ENCODE data around the gene PXMP4.

PXMP4 gene

GRCh38 chr20:33719989-33720709, at the start of gene PXMP4 (continued):
- TF ChIP-seq ZNF274 (IDR thresholded peaks at IDR 0.05; ENCODE audit: low read length) (no peak), ZNF274 (tag by site-specific recombination; IDR thresholded peaks at IDR 0.05; ENCODE audit: borderline replicate concordance) (no peak), ZBTB21 (tag by site-specific recombination; IDR thresholded peaks at IDR 0.05) (no peak), ZNF768 (tag by site-specific recombination; IDR thresholded peaks at IDR 0.05) (no peak), ZNF175 (tag by site-specific recombination; IDR thresholded peaks at IDR 0.05) (no peak), MYNN (tag by site-specific recombination; IDR thresholded peaks at IDR 0.05; ENCODE audit: borderline replicate concordance) (no peak), KLF7 (tag by site-specific recombination; IDR thresholded peaks at IDR 0.05; ENCODE audit: borderline replicate concordance) (no peak), PRDM6 (tag by site-specific recombination; IDR thresholded peaks at IDR 0.05) (no peak), ZSCAN18 (tag by site-specific recombination; IDR thresholded peaks at IDR 0.05) (no peak), HIC1 (tag by site-specific recombination; IDR thresholded peaks at IDR 0.05) (no peak), ZBTB1 (tag by site-specific recombination; IDR thresholded peaks at IDR 0.05) (no peak), KLF8 (tag by site-specific recombination; IDR thresholded peaks at IDR 0.05) (peak; percentile 74), ZNF433 (tag by site-specific recombination; IDR thresholded peaks at IDR 0.05; ENCODE audit: low read depth) (no peak), ZFP37 (tag by site-specific recombination; IDR thresholded peaks at IDR 0.05) (no peak), KLF10 (tag by site-specific recombination; IDR thresholded peaks at IDR 0.05) (no peak), ZNF626 (tag by site-specific recombination; IDR thresholded peaks at IDR 0.05) (no peak), GLIS1 (tag by site-specific recombination; IDR thresholded peaks at IDR 0.05) (no peak), SCRT1 (tag by site-specific recombination; IDR thresholded peaks at IDR 0.05; ENCODE audit: borderline replicate concordance) (no peak; the same call in 1 of the 2 replicates), ZNF184 (tag by site-specific recombination; IDR thresholded peaks at IDR 0.05) (no peak), ZIC2 (tag by site-specific recombination; IDR thresholded peaks at IDR 0.05) (peak; percentile 65; the same call in 1 of the 2 replicates), BCL6B (tag by site-specific recombination; IDR thresholded peaks at IDR 0.05) (no peak), ZNF654 (tag by site-specific recombination; IDR thresholded peaks at IDR 0.05; ENCODE audit: low read depth) (no peak), ZNF202 (tag by site-specific recombination; IDR thresholded peaks at IDR 0.05; ENCODE audit: borderline replicate concordance) (no peak), ZNF692 (tag by site-specific recombination; IDR thresholded peaks at IDR 0.05) (no peak; the same call in 1 of the 2 replicates), ZNF560 (tag by site-specific recombination; IDR thresholded peaks at IDR 0.05; ENCODE audit: borderline replicate concordance) (no peak), ZNF623 (tag by site-specific recombination; IDR thresholded peaks at IDR 0.05) (no peak), ZNF26 (tag by site-specific recombination; IDR thresholded peaks at IDR 0.05) (no peak), ZNF2 (tag by site-specific recombination; IDR thresholded peaks at IDR 0.05) (0 out of 2 replicates have a peak, but pooled peaks have one; percentile 48), ZNF248 (tag by site-specific recombination; IDR thresholded peaks at IDR 0.05) (no peak), ZNF16 (tag by site-specific recombination; IDR thresholded peaks at IDR 0.05; ENCODE audit: low read depth) (no peak), ZNF10 (tag by site-specific recombination; IDR thresholded peaks at IDR 0.05) (no peak)

Data from HEK293 (cell line).